Measurements from ENCODE around the gene TEX14.

The TEX14 gene

GRCh38 chr17:58535431-58535830 lies 156.4 kb downstream of the TEX14 start:
- DNase-seq (ENCODE audit: low read depth) = peak; percentile 29
- H3K4me3 ChIP-seq (ENCODE audit: low read depth, low read length) = no peak overlapping the region
- TF ChIP-seq CTCF (conservative IDR thresholded peaks at IDR 0.05; ENCODE audit: low read depth, low read length) = no peak

- DNase-seq (ENCODE audit: low read depth) = peak; percentile 72
- no peak for TF ChIP-seq CTCF (conservative IDR thresholded peaks at IDR 0.05; ENCODE audit: low read depth, low read length)
- H3K4me3 ChIP-seq (ENCODE audit: low read depth, low read length) = no peak overlapping the region
These were observed 156.9 kb downstream of the TEX14 start for GRCh38 chr17:58534901-58535421.

- H3K4me3 ChIP-seq (ENCODE audit: low read depth, low read length) = no peak overlapping the region
- no peak for DNase-seq (ENCODE audit: low read depth)
- TF ChIP-seq CTCF (conservative IDR thresholded peaks at IDR 0.05; ENCODE audit: low read depth, low read length) = peak; percentile 25
These were observed 157.5 kb downstream of the TEX14 start for GRCh38 chr17:58534331-58534730.

GRCh38 chr17:58533616-58534188 lies 158.1 kb downstream of the TEX14 start:
- DNase-seq (ENCODE audit: low read depth) = no peak
- TF ChIP-seq CTCF (conservative IDR thresholded peaks at IDR 0.05; ENCODE audit: low read depth, low read length) = no peak
- H3K4me3 ChIP-seq (ENCODE audit: low read depth, low read length) = no peak overlapping the region

GRCh38 chr17:58532555-58532951 lies 159.3 kb downstream of the TEX14 start:
- H3K4me3 ChIP-seq (ENCODE audit: low read depth, low read length) = no peak overlapping the region
- DNase-seq (ENCODE audit: low read depth) = no peak
- no peak for TF ChIP-seq CTCF (conservative IDR thresholded peaks at IDR 0.05; ENCODE audit: low read depth, low read length)

- peak; percentile 26 for DNase-seq (ENCODE audit: low read depth)
- no peak for TF ChIP-seq CTCF (conservative IDR thresholded peaks at IDR 0.05; ENCODE audit: low read depth, low read length)
These were observed 159.9 kb downstream of the TEX14 start for GRCh38 chr17:58531661-58532554.

More at GRCh38 chr17:58531661-58532554, 159.9 kb downstream of the TEX14 start:
- H3K4me3 ChIP-seq (ENCODE audit: low read depth, low read length) = peak overlapping the region; percentile 52

All from choroid plexus epithelial cell (primary cell).